ENCODE data around the gene CBLC. TPM values are rescaled to one million over a fixed set of nuclear protein-coding genes. Genes with fewer than 3 reads are reported as not detected.

Gene CBLC
- total RNA-seq, 1 experiment from 2014 or later, result not detected

Other genes starting within 250 kb of the CBLC start
- not detected in 2 replicates for gene CEACAM20, start 248.2 kb upstream of the CBLC start, total RNA-seq (2014; rRNA removed; shearing (Covaris generic))
- not detected in 2 replicates for gene IGSF23, start 164.3 kb upstream of the CBLC start, total RNA-seq (2014; rRNA removed; shearing (Covaris generic))
- 34.2 and 35.7 TPM in 2 replicates for gene PVR, start 134.0 kb upstream of the CBLC start, total RNA-seq (2014; rRNA removed; shearing (Covaris generic))
- gene CEACAM19, start 106.4 kb upstream of the CBLC start, total RNA-seq (2014; rRNA removed; shearing (Covaris generic)), result 0.12 and 0.20 TPM in 2 replicates
- gene CEACAM16, start 78.7 kb upstream of the CBLC start, total RNA-seq (2014; rRNA removed; shearing (Covaris generic)), result 0.20 TPM in 1 of 2 replicates, not detected in the other
- 21.8 and 22.6 TPM in 2 replicates for gene BCL3, start 29.2 kb upstream of the CBLC start, total RNA-seq (2014; rRNA removed; shearing (Covaris generic))
- 4.6 and 5.7 TPM in 2 replicates for gene BCAM, start 31.2 kb downstream of the CBLC start, total RNA-seq (2014; rRNA removed; shearing (Covaris generic))
- 49.3 and 51.0 TPM in 2 replicates for gene NECTIN2, start 68.4 kb downstream of the CBLC start, total RNA-seq (2014; rRNA removed; shearing (Covaris generic))
- 75.2 and 141 TPM in 2 replicates for gene TOMM40, start 113.4 kb downstream of the CBLC start, total RNA-seq (2014; rRNA removed; shearing (Covaris generic))
- 6.1 and 8.5 TPM in 2 replicates for gene APOE, start 127.9 kb downstream of the CBLC start, total RNA-seq (2014; rRNA removed; shearing (Covaris generic))
- gene APOC1, start 136.7 kb downstream of the CBLC start, total RNA-seq (2014; rRNA removed; shearing (Covaris generic)), result 1.3 and 1.8 TPM in 2 replicates
- not detected in 2 replicates for gene APOC4, start 164.3 kb downstream of the CBLC start, total RNA-seq (2014; rRNA removed; shearing (Covaris generic))
- gene APOC2, start 168.2 kb downstream of the CBLC start, total RNA-seq (2014; rRNA removed; shearing (Covaris generic)), result not detected in 2 replicates
- gene CLPTM1, start 177.5 kb downstream of the CBLC start, total RNA-seq (2014; rRNA removed; shearing (Covaris generic)), result 35.0 and 52.5 TPM in 2 replicates
- gene RELB, start 223.6 kb downstream of the CBLC start, total RNA-seq (2014; rRNA removed; shearing (Covaris generic)), result 7.2 and 9.9 TPM in 2 replicates

Measured in RPMI7951 (cell line).